Measurements from ENCODE around the gene NAMPT. TPM values are rescaled to one million over a fixed set of nuclear protein-coding genes. Genes with fewer than 3 reads are reported as not detected.

NAMPT gene
- total RNA-seq, 2 donors from 2014 or later: 101 to 111 TPM

GRCh38 chr7:106329971-106330733, 45.4 kb upstream of the NAMPT start:
- H3K4me1 Mint-ChIP-seq: peaks cover 5% of the 10 kb centered on the region
- H3K36me3 Mint-ChIP-seq (ENCODE audit: low read depth): no peaks in the 10 kb centered on the region
- Histone ChIP-seq H3K4me1 (ENCODE audit: control insufficient read depth, insufficient read depth, low read length) (peaks cover 6% of the 10 kb centered on the region), H3K36me3 (ENCODE audit: control insufficient read depth, insufficient read depth, low read length) (no peaks in the 10 kb centered on the region), H3K27ac (ENCODE audit: low read depth, low read length) (no peak overlapping the region), H3K27me3 (ENCODE audit: control insufficient read depth, insufficient read depth, low read length, poor library complexity, severe bottlenecking) (no peaks in the 10 kb centered on the region), H3K9ac (ENCODE audit: extremely low read depth, low read length, poor library complexity, severe bottlenecking) (no peak overlapping the region), H3K4me3 (ENCODE audit: low read length) (no peak overlapping the region), H3K9me3 (ENCODE audit: control insufficient read depth, low read length) (no peaks in the 10 kb centered on the region)
- H3K27me3 Mint-ChIP-seq (ENCODE audit: insufficient read depth): no peaks in the 10 kb centered on the region
- no peak for DNase-seq
- peaks cover 1% of the 10 kb centered on the region for H3K9me3 Mint-ChIP-seq
- no peak overlapping the region for H3K4me3 Mint-ChIP-seq
- no peak overlapping the region for H3K27ac Mint-ChIP-seq
- no peak for TF ChIP-seq CTCF (conservative IDR thresholded peaks at IDR 0.05)

GRCh38 chr7:106329408-106329807, 44.6 kb upstream of the NAMPT start:
- no peaks in the 10 kb centered on the region for H3K36me3 ChIP-seq (ENCODE audit: control insufficient read depth, insufficient read depth, low read length)
- H3K27ac ChIP-seq (ENCODE audit: low read depth, low read length): no peak overlapping the region
- TF ChIP-seq CTCF (conservative IDR thresholded peaks at IDR 0.05): no peak
- no peaks in the 10 kb centered on the region for H3K27me3 ChIP-seq (ENCODE audit: control insufficient read depth, insufficient read depth, low read length, poor library complexity, severe bottlenecking)
- Mint-ChIP-seq H3K27ac (no peak overlapping the region), H3K4me3 (no peak overlapping the region), H3K27me3 (ENCODE audit: insufficient read depth) (no peaks in the 10 kb centered on the region), H3K9me3 (peaks cover 2% of the 10 kb centered on the region), H3K4me1 (peaks cover 5% of the 10 kb centered on the region), H3K36me3 (ENCODE audit: low read depth) (no peaks in the 10 kb centered on the region)
- DNase-seq: no peak
- H3K4me1 ChIP-seq (ENCODE audit: control insufficient read depth, insufficient read depth, low read length): peaks cover 6% of the 10 kb centered on the region
- H3K4me3 ChIP-seq (ENCODE audit: low read length): no peak overlapping the region
- no peak overlapping the region for H3K9ac ChIP-seq (ENCODE audit: extremely low read depth, low read length, poor library complexity, severe bottlenecking)
- WGBS, 2 experiments (ENCODE audit: insufficient coverage in 1 of 2, insufficient read length in 1 of 2): no CpG with 5 or more reads among the region's 1 CpG
- H3K9me3 ChIP-seq (ENCODE audit: control insufficient read depth, low read length): no peaks in the 10 kb centered on the region

GRCh38 chr7:106327538-106328481, 43.0 kb upstream of the NAMPT start:
- Mint-ChIP-seq H3K4me3 (no peak overlapping the region), H3K36me3 (ENCODE audit: low read depth) (no peaks in the 10 kb centered on the region), H3K27ac (no peak overlapping the region), H3K9me3 (peaks cover 2% of the 10 kb centered on the region), H3K4me1 (peaks cover 5% of the 10 kb centered on the region), H3K27me3 (ENCODE audit: insufficient read depth) (no peaks in the 10 kb centered on the region)
- Histone ChIP-seq H3K27ac (ENCODE audit: low read depth, low read length) (no peak overlapping the region), H3K27me3 (ENCODE audit: control insufficient read depth, insufficient read depth, low read length, poor library complexity, severe bottlenecking) (no peaks in the 10 kb centered on the region), H3K4me1 (ENCODE audit: control insufficient read depth, insufficient read depth, low read length) (peaks cover 6% of the 10 kb centered on the region), H3K4me3 (ENCODE audit: low read length) (no peak overlapping the region), H3K9me3 (ENCODE audit: control insufficient read depth, low read length) (no peaks in the 10 kb centered on the region), H3K36me3 (ENCODE audit: control insufficient read depth, insufficient read depth, low read length) (no peaks in the 10 kb centered on the region), H3K9ac (ENCODE audit: extremely low read depth, low read length, poor library complexity, severe bottlenecking) (no peak overlapping the region)
- 89 to 92% methylated on average over 5 to 11 of the region's 11 CpGs for WGBS, 2 experiments (ENCODE audit: insufficient coverage in 1 of 2, insufficient read length in 1 of 2)
- no peak for DNase-seq
- TF ChIP-seq CTCF (conservative IDR thresholded peaks at IDR 0.05): no peak

Measured in endodermal cell (in vitro differentiated cells).